MM.1S (cell line): ENCODE measurements around the gene SETBP1.

ENCODE experiments used
- DNase-seq: peaks from one replicate; pipeline ENCODE4 v3.0.0-alpha.2; 2015
- H2AFZ ChIP-seq: fragments of 300-600 bp; sonication (generic); 2 replicates; pipeline ENCODE4 v1.6.0; 2016; ENCODE audit warnings: antibody characterized with exemption, low read length
- H3F3A ChIP-seq: fragments of 300-600 bp; sonication (generic); 2 replicates; pipeline ENCODE4 v1.6.1; 2016; ENCODE audit warnings: mild to moderate bottlenecking, antibody characterized with exemption, low read length, moderate library complexity, mixed read lengths; ENCODE audit not compliant: insufficient read depth
- H3K27ac ChIP-seq: fragments of 300-600 bp; sonication (generic); 2 replicates; pipeline ENCODE4 v1.5.1; 2016; ENCODE audit warnings: mild to moderate bottlenecking, low read length
- H3K27me3 ChIP-seq: fragments of 300-600 bp; sonication (generic); replicated peaks from 2 replicates; pipeline ENCODE4 v1.6.0; 2016; ENCODE audit warnings: low read length; ENCODE audit not compliant: insufficient read depth
- H3K36me3 ChIP-seq: fragments of 300-600 bp; sonication (generic); replicated peaks from 2 replicates; pipeline ENCODE4 v1.6.1; 2016; ENCODE audit warnings: mild to moderate bottlenecking, low read length, mixed read lengths; ENCODE audit not compliant: insufficient read depth
- H3K4me1 ChIP-seq: fragments of 300-600 bp; sonication (generic); 2 replicates; pipeline ENCODE4 v1.6.1; 2016; ENCODE audit warnings: low read length, mixed read lengths
- H3K4me2 ChIP-seq: fragments of 300-600 bp; sonication (generic); 2 replicates; pipeline ENCODE4 v1.6.0; 2016; ENCODE audit warnings: low read depth, low read length
- H3K4me3 ChIP-seq: fragments of 300-600 bp; sonication (generic); 2 replicates; pipeline ENCODE4 v1.5.1; 2016; ENCODE audit warnings: low read length, mixed read lengths
- H3K79me2 ChIP-seq: fragments of 300-600 bp; sonication (generic); 2 replicates; pipeline ENCODE4 v1.6.1; 2016; ENCODE audit warnings: mixed run types, low read length, mixed read lengths
- H3K9ac ChIP-seq: fragments of 300-600 bp; sonication (generic); 2 replicates; pipeline ENCODE4 v1.6.1; 2016; ENCODE audit warnings: low read length, mixed read lengths
- H3K9me2 ChIP-seq: fragments of 300-600 bp; sonication (generic); replicated peaks from 2 replicates; pipeline ENCODE4 v1.6.1; 2016; ENCODE audit warnings: mild to moderate bottlenecking, low read length, mixed read lengths; ENCODE audit not compliant: insufficient read depth
- H3K9me3 ChIP-seq: fragments of 300-600 bp; sonication (generic); replicated peaks from 2 replicates; pipeline ENCODE4 v1.6.1; 2016; ENCODE audit warnings: mild to moderate bottlenecking, low read length, mixed read lengths; ENCODE audit not compliant: insufficient read depth
- H4K20me1 ChIP-seq: fragments of 300-600 bp; sonication (generic); 2 replicates; pipeline ENCODE4 v1.6.1; 2016; ENCODE audit warnings: mild to moderate bottlenecking, low read length, moderate library complexity, mixed read lengths; ENCODE audit not compliant: insufficient read depth
- EZH2 ChIP-seq: fragments of 300-600 bp; sonication (generic); optimal IDR thresholded peaks from 2 replicates; pipeline ENCODE3; 2017; ENCODE audit warnings: low read depth, mild to moderate bottlenecking, antibody characterized with exemption, low read length, mixed read lengths
- EZH2phosphoT487 ChIP-seq: fragments of 300-600 bp; sonication (generic); IDR thresholded peaks from 2 replicates; pipeline ENCODE4 v1.6.1; 2018; ENCODE audit warnings: antibody characterized with exemption, low read length
- TF ChIP-seq, protein P1 (sequence below): fragments of 300-600 bp; sonication (generic); IDR thresholded peaks from 2 replicates; pipeline ENCODE4 v1.5.1; 2016; ENCODE audit warnings: antibody characterized with exemption, low read length, mixed read lengths

Gene SETBP1

GRCh38 chr18:44899832-44900231, 219.1 kb downstream of the SETBP1 start:
- H3K4me2 ChIP-seq = no peak overlapping the region

GRCh38 chr18:44900627-44901026, 219.9 kb downstream of the SETBP1 start:
- DNase-seq = no peak
- no peak overlapping the region for H3K27ac ChIP-seq
- H3F3A ChIP-seq = no peaks in the 10 kb centered on the region
- no peak overlapping the region for H3K4me2 ChIP-seq
- H3K9me3 ChIP-seq = no peaks in the 10 kb centered on the region
- peaks cover 18% of the 10 kb centered on the region for H3K4me1 ChIP-seq
- no peaks in the 10 kb centered on the region for H3K27me3 ChIP-seq
- H3K9me2 ChIP-seq = no peaks in the 10 kb centered on the region
- H3K9ac ChIP-seq = no peak overlapping the region
- peaks cover 59% of the 10 kb centered on the region for H3K79me2 ChIP-seq
- no peak overlapping the region for H2AFZ ChIP-seq
- TF ChIP-seq EZH2phosphoT487 (no peak), EZH2 (no peak)
- TF ChIP-seq, protein P1, sequence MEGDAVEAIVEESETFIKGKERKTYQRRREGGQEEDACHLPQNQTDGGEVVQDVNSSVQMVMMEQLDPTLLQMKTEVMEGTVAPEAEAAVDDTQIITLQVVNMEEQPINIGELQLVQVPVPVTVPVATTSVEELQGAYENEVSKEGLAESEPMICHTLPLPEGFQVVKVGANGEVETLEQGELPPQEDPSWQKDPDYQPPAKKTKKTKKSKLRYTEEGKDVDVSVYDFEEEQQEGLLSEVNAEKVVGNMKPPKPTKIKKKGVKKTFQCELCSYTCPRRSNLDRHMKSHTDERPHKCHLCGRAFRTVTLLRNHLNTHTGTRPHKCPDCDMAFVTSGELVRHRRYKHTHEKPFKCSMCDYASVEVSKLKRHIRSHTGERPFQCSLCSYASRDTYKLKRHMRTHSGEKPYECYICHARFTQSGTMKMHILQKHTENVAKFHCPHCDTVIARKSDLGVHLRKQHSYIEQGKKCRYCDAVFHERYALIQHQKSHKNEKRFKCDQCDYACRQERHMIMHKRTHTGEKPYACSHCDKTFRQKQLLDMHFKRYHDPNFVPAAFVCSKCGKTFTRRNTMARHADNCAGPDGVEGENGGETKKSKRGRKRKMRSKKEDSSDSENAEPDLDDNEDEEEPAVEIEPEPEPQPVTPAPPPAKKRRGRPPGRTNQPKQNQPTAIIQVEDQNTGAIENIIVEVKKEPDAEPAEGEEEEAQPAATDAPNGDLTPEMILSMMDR = no peak
- H4K20me1 ChIP-seq = no peaks in the 10 kb centered on the region
- H3K4me3 ChIP-seq = no peak overlapping the region
- no peaks in the 10 kb centered on the region for H3K36me3 ChIP-seq

More at GRCh38 chr18:44899832-44900231, 219.1 kb downstream of the SETBP1 start:
- no peak for TF ChIP-seq EZH2
- TF ChIP-seq, protein P1 = peak; percentile 21; the same call in 1 of the 2 replicates
- no peak for TF ChIP-seq EZH2phosphoT487
- Histone ChIP-seq H3K79me2 (peaks cover 54% of the 10 kb centered on the region), H3F3A (no peaks in the 10 kb centered on the region), H4K20me1 (no peaks in the 10 kb centered on the region), H2AFZ (no peak overlapping the region), H3K4me1 (peaks cover 10% of the 10 kb centered on the region), H3K9ac (no peak overlapping the region), H3K9me2 (no peaks in the 10 kb centered on the region), H3K36me3 (no peaks in the 10 kb centered on the region), H3K4me3 (no peak overlapping the region), H3K27me3 (no peaks in the 10 kb centered on the region), H3K9me3 (no peaks in the 10 kb centered on the region), H3K27ac (no peak overlapping the region)
- DNase-seq = no peak

GRCh38 chr18:44901283-44901682, 220.6 kb downstream of the SETBP1 start:
- H3K9ac ChIP-seq = no peak overlapping the region
- no peak overlapping the region for H3K27ac ChIP-seq
- no peaks in the 10 kb centered on the region for H3K27me3 ChIP-seq
- no peak overlapping the region for H3K4me2 ChIP-seq
- H3K79me2 ChIP-seq = peaks cover 59% of the 10 kb centered on the region
- no peak overlapping the region for H2AFZ ChIP-seq
- DNase-seq = no peak
- no peak overlapping the region for H3K4me3 ChIP-seq
- H3K4me1 ChIP-seq = peaks cover 25% of the 10 kb centered on the region
- H3K9me2 ChIP-seq = no peaks in the 10 kb centered on the region
- H3K9me3 ChIP-seq = no peaks in the 10 kb centered on the region
- TF ChIP-seq EZH2phosphoT487 = no peak
- TF ChIP-seq, protein P1 = peak; percentile 25
- TF ChIP-seq EZH2 = no peak
- H4K20me1 ChIP-seq = no peaks in the 10 kb centered on the region
- no peaks in the 10 kb centered on the region for H3F3A ChIP-seq
- no peaks in the 10 kb centered on the region for H3K36me3 ChIP-seq
